Lower leg skin (tissue), 4 donors: ENCODE measurements around the gene AGPS. TPM values are rescaled to one million over a fixed set of nuclear protein-coding genes. Genes with fewer than 3 reads are reported as not detected.

ENCODE experiments used
- DNase-seq, 2 donors: peaks; one replicate each; pipeline ENCODE4 v3.0.0-alpha.2; 2019; ENCODE audit warnings: low spot score in 2 of 2
- H3K4me3 ChIP-seq: fragments of 200-600 bp; sonication (generic); 2 replicates; pipeline ENCODE4 v1.5.1; 2017; ENCODE audit warnings: mild to moderate bottlenecking, low read depth; ENCODE audit not compliant: poor library complexity, severe bottlenecking
- POLR2A ChIP-seq, 2 donors: fragments of 450-650 bp; IDR thresholded peaks; one replicate each; pipeline ENCODE4 v1.6.1; 2016 to 2017; ENCODE audit warnings: antibody characterized with exemption in 2 of 2, mild to moderate bottlenecking in 1 of 2, moderate library complexity in 1 of 2
- WGBS, 2 donors: methylation state at CpG; one replicate each; pipeline ENCODE4 v1.1.5; 2018; 5-methylcytosine and 5-hydroxymethylcytosine counted together
- intact Hi-C: fragments of 100-400 bp; cut with DNase I; formaldehyde crosslinking; loops from one replicate; pipeline ENCODE4 v1.15.0; 2023; ENCODE audit warnings: low total_unique reads
- total RNA-seq, 4 donors: library from RNA; depleted of rRNA; stranded (reverse); fragments of >200 nt; gene quantifications; one replicate each; pipeline ENCODE4 v1.1.0, GENCODE V29; 2016
- TF ChIP-seq, protein P1 (sequence below), 3 donors: fragments of 450-650 bp; IDR thresholded peaks; one replicate each; pipeline ENCODE4 v1.5.1; 2016; ENCODE audit warnings: antibody characterized with exemption in 3 of 3, mild to moderate bottlenecking in 3 of 3, moderate library complexity in 2 of 3

AGPS gene
- total RNA-seq, 4 donors from 2014 or later = 14.1 to 29.8 (median 21.0) TPM

DNA sequence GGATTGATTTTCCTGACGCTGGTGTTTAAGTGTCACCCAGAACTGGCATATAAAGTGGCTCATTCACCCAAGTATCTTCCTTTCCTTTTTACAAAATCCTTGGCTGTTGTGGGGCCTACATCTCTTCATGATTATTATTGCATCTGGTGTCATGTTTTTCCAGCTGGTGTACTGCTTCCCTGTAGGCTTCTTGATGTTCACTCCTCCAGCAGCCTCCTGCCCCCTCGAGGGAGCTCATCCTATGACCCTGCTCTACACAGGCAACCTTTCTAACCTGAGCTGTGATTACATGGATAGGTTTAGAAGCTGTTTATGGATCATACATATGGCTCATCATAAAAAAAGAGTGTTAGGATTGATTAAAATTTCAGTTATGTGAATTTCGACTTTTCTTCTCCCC, 12.4 kb upstream of the AGPS start:
- TF ChIP-seq POLR2A (IDR thresholded peaks at IDR 0.05) = no peak
- TF ChIP-seq, protein P1, sequence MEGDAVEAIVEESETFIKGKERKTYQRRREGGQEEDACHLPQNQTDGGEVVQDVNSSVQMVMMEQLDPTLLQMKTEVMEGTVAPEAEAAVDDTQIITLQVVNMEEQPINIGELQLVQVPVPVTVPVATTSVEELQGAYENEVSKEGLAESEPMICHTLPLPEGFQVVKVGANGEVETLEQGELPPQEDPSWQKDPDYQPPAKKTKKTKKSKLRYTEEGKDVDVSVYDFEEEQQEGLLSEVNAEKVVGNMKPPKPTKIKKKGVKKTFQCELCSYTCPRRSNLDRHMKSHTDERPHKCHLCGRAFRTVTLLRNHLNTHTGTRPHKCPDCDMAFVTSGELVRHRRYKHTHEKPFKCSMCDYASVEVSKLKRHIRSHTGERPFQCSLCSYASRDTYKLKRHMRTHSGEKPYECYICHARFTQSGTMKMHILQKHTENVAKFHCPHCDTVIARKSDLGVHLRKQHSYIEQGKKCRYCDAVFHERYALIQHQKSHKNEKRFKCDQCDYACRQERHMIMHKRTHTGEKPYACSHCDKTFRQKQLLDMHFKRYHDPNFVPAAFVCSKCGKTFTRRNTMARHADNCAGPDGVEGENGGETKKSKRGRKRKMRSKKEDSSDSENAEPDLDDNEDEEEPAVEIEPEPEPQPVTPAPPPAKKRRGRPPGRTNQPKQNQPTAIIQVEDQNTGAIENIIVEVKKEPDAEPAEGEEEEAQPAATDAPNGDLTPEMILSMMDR (IDR thresholded peaks at IDR 0.05) = no peak
- intact Hi-C loops = no loop called here
- 91 to 95% methylated on average over 3 of the region's 3 CpGs for WGBS, 2 donors
- no peak overlapping the region for H3K4me3 ChIP-seq
- DNase-seq = no peak

- intact Hi-C loops = no loop called here
- no peak for DNase-seq
- TF ChIP-seq, protein P1 (IDR thresholded peaks at IDR 0.05) = no peak
- no peak for TF ChIP-seq POLR2A (IDR thresholded peaks at IDR 0.05)
Measured at GRCh38 chr2:177383935-177384334, 8.6 kb upstream of the AGPS start.

GRCh38 chr2:177385151-177385550, 7.4 kb upstream of the AGPS start:
- WGBS, 2 donors = 92 to 96% methylated on average over 2 of the region's 2 CpGs
- TF ChIP-seq, protein P1 (IDR thresholded peaks at IDR 0.05) = no peak
- TF ChIP-seq POLR2A (IDR thresholded peaks at IDR 0.05) = no peak
- H3K4me3 ChIP-seq = no peak overlapping the region
- intact Hi-C loops = no loop called here
- no peak for DNase-seq

More at GRCh38 chr2:177383935-177384334, 8.6 kb upstream of the AGPS start:
- H3K4me3 ChIP-seq = no peak overlapping the region
- 67 to 69% methylated on average over 2 of the region's 2 CpGs for WGBS, 2 donors

GRCh38 chr2:177391822-177392372, 676 bp upstream of the AGPS start:
- H3K4me3 ChIP-seq = peak overlapping the region; percentile 84
- TF ChIP-seq POLR2A (IDR thresholded peaks at IDR 0.05) = no peak
- TF ChIP-seq, protein P1 (IDR thresholded peaks at IDR 0.05) = no peak
- WGBS, 2 donors = 56 to 57% methylated on average over 4 of the region's 4 CpGs
- DNase-seq = no peak
- intact Hi-C loops = loop anchor here (5.0 kb wide), 1 partner anchor 145 kb away; no protein-coding TSS in a partner anchor

DNA sequence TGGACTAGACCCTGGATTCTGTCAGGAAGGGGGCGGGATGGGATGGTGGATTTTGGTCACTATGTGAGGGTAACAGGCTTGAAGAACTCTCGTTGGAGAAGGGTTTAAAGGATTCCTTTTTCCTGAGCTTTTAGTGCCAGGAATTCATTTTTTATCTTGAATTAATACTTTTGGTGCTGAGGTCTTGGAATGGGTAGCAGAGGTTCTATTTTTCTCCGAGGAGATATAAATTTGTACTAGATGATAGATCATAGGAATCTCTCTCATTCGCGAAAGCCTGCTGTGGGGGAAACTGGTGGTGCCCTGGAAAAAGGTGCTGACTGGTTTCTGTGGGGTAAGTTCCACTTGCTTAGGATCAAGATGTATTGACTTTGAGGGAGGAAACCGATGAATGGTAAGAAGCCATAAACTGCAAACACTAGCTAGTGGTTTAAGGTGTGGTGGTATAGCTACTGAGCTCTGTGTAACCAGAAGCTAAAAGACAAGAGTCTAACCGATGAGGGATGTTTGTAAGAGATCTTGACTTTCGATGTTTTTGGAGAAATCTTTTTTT, 706 bp downstream of the AGPS start:
- no peak for TF ChIP-seq POLR2A (IDR thresholded peaks at IDR 0.05)
- TF ChIP-seq, protein P1 (IDR thresholded peaks at IDR 0.05) = no peak
- H3K4me3 ChIP-seq = peak overlapping the region; percentile 84
- DNase-seq = no peak
- 16 to 19% methylated on average over 8 of the region's 8 CpGs for WGBS, 2 donors
- intact Hi-C loops = loop anchor here (5.0 kb wide), 1 partner anchor 144 kb away; no protein-coding TSS in a partner anchor
